ENCODE measurements around the gene THYN1.

The THYN1 gene

DNA sequence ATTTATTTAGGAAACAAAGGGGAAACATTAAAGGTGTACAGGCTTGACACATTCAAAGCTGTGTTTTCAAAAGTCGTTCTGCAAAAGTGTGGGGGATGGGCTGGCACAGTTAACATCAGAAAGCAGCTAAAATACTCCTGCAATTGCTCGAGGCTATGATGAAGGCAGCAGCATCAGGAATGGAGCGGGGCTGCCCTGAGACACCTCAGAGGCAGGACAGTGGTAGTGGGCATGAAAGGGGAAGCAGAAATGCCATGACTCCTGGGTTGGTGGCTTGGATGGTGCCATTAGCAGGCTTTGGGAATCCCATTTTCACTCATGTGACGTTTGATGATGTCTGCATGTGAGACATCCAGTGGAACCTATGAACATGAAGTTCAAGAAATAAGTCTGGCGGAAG is 30.0 kb downstream of the THYN1 start:
- no peak for DNase-seq (ENCODE audit: low read depth)

DNA sequence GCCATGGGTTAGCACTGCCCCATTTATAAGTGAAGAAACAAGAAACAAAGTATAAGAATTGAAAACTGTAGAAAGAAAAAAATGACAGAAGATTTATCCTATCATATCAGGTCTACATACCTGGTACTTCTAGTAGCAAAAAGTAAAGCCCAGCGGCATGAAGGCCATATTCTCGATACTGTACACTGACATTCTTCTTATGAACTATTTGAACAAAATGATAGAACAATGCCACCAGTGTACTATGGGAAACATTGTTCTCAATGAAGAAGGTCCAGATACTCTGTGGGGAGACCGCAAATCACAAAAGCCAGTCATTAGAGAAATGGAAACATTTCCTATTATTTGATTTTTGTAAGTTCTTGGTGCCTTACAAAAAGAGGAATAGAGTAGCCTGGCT is 36.3 kb downstream of the THYN1 start:
- DNase-seq (ENCODE audit: low read depth), result no peak

DNA sequence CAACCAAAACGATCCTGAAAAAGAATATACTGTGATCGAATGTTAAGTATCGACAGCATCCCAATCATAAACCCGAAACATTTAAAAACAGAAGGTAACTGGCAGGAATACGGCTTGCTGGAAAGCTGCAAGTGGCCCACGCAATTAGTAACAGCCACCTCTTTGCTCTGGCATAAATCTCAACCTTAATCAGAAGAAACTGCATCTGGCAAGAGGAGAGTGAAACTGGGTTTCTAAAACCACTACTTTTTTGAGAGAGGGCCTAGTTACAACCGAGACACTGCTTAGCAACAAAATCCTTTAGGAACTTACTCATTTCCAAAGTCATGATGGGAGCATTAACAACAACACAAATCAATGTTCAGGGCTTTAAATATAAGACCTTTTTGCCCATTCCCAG is 37.3 kb downstream of the THYN1 start:
- DNase-seq (ENCODE audit: low read depth), result no peak

DNA sequence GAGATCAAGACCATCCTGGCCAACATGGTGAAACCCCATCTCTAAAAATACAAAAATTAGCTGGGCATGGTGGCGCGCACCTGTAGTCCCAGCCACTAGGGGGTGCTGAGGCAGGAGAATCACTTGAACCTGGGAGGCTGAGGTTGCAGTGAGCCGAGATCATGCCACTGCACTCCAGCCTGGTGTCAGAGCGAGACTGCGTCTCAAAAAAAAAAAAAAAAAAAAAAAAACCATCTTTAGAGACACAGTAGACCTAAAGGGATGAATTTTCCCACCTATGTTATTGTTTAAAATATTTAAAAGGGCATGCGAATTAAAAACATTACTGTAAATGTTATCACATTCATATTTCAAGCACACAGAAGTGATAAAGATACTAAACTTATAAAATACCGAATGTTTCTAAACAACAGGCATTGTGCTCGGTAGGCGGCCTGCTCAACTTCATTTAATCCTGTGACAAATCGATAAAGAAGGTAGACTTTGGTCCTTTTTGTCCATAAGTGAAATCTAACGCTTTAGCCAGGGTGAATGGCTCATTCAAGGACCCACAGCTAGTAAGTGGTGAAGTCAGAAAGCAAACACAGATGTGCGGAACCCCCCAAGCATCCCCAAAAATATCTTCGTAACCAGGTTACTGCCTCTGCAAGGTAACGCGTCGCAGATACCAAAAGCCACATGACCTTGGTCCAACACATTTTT is 45.5 kb downstream of the THYN1 start:
- DNase-seq (ENCODE audit: low read depth), result peak; percentile 49

DNA sequence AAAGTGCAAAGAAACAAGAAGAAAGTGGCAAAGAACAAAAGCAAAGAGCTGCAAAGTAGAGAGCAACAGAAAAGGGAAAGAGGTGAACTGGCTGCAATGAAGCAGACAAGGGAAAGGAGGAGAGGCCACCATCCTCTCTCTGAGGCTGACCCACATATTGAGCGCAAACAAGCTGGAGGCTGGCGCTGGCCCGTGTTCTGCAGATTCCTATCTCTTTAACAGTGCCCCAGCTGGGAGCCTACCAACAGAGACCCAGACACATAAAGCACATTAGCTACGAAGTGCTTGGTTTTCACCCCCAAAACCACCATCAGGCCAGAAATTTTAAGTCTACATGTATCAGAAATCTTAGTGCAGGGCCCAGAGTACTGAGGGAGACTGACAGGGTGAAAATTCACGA is 47.0 kb downstream of the THYN1 start:
- DNase-seq (ENCODE audit: low read depth), result no peak

DNA sequence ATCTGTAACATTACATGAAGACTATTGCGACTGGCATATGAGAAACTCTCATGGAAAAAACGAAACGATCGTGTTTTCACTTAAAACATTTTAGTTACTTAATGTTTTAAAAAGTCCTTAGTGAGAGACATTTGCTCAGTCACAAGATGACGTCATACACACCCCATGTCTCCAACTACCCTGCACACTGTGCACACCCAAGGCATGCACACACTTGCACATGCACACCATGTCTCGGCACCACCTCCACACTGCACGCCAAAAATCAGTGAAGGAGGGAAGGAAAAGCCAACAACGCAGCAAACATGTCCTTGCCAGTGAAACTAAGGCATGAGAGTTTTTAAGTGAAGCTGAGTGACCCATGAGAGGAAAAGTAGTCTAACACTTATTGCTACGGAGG is 47.4 kb downstream of the THYN1 start:
- DNase-seq (ENCODE audit: low read depth), result no peak

DNA sequence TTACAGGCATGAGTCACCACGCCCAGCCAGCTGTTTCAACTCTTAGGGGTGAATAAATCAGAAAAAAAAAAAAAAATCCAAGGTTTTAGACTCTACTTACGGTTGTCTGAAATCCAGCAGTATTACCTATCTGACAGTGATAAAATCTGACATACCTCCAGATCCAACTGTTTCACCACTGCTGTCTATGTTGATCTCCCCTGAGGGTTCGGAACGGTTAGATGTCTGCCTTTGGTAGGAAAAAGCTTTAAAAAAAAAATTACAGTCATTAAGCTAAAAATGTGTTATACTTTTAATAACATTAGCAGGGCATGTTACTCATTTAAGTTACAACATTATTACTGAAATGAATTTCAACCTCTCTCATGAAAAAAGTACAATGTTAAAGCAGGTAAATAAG is 50.5 kb downstream of the THYN1 start:
- no peak for DNase-seq (ENCODE audit: low read depth)

DNA sequence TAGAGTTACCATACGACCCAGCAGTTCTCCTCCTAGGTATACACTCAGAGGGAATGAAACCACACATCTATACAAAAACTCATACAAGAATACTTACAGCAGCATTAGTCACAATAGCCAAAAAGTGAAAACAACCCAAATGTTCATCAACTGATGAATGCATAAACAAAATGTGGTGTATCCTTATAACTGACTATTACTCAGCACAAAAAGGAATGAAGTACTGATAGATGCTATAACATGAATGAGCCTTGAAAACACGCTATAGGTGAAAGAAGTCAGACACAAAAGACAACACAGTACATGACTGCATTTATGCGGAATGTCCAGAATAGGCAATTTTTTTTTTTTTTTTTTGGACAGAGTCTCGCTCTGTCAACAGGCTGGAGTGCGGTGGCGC is 52.5 kb downstream of the THYN1 start:
- no peak for DNase-seq (ENCODE audit: low read depth)

DNA sequence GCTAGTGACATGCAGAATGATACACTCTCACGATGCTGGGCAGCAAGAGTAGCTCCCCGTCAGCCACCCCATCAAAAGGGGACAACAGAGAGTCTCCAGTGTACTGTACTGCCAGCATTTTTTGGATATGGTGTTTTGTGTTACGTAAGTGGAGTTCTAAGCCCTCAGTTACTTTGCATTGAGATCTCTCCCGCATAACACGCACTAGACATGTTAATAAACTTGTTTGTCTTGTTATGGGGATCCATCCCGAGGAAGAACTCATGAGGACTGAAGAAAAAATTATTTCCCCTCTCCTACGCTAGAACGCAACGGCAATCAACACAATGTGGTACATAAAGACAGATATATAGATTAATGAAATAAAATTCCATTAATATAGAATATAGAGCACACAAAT is 53.6 kb downstream of the THYN1 start:
- no peak for DNase-seq (ENCODE audit: low read depth)

All from stimulated activated CD8-positive, alpha-beta memory T cell treated with anti-CD3 and anti-CD28 coated beads, Interleukin-4, amount 100 ng/mL, for 24 hours (primary cell).